Measurements from ENCODE around the gene SAT1.

DNA sequence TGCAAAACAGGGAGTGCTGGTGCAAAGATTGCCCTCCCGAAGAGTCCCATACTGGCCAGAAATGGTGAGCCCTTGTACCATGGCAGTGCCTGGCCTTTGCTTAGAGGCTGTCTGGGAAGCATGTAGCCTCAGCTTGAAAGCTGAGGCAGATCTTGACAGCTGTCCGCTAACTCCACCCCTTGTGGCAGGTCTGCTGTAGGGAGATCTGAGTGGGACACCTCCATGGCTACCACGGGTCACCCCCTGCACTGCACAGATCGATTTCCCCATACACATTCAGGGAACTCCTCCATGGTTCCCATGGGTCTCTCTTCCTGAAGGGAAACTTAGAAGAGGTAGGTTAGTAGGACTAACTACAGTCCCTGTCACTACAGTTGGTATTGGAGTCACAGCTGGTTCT, 33.8 kb upstream of the SAT1 start:
- TF ChIP-seq POLR2A (IDR thresholded peaks at IDR 0.05): no peak
- TF ChIP-seq, protein P1, sequence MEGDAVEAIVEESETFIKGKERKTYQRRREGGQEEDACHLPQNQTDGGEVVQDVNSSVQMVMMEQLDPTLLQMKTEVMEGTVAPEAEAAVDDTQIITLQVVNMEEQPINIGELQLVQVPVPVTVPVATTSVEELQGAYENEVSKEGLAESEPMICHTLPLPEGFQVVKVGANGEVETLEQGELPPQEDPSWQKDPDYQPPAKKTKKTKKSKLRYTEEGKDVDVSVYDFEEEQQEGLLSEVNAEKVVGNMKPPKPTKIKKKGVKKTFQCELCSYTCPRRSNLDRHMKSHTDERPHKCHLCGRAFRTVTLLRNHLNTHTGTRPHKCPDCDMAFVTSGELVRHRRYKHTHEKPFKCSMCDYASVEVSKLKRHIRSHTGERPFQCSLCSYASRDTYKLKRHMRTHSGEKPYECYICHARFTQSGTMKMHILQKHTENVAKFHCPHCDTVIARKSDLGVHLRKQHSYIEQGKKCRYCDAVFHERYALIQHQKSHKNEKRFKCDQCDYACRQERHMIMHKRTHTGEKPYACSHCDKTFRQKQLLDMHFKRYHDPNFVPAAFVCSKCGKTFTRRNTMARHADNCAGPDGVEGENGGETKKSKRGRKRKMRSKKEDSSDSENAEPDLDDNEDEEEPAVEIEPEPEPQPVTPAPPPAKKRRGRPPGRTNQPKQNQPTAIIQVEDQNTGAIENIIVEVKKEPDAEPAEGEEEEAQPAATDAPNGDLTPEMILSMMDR (IDR thresholded peaks at IDR 0.05): no peak
